Trophoblast cell (in vitro differentiated cells and primary cell): ENCODE data around the gene CTU2.

Source experiments
- DNase-seq, 2 donors: peaks; one replicate each; pipeline ENCODE4 v3.0.0-alpha.2; 2016
- H2AFZ ChIP-seq: 2 replicates; pipeline ENCODE4 v1.6.1; 2013; ENCODE audit warnings: low read length, moderate library complexity, mild to moderate bottlenecking; ENCODE audit not compliant: insufficient read depth, poor library complexity
- H2AK5ac ChIP-seq: 2 replicates; pipeline ENCODE4 v1.6.1; 2013; ENCODE audit warnings: mild to moderate bottlenecking, low read length
- H2BK120ac ChIP-seq: 2 replicates; pipeline ENCODE4 v1.6.1; 2013; ENCODE audit warnings: low read length, mild to moderate bottlenecking, moderate library complexity; ENCODE audit not compliant: insufficient read depth, poor library complexity
- H2BK12ac ChIP-seq: 2 replicates; pipeline ENCODE4 v1.6.1; 2013; ENCODE audit warnings: mild to moderate bottlenecking, low read length, moderate library complexity
- H2BK5ac ChIP-seq: 2 replicates; pipeline ENCODE4 v1.6.1; 2013; ENCODE audit warnings: low read length, low read depth, moderate library complexity, mild to moderate bottlenecking; ENCODE audit not compliant: poor library complexity
- H3K14ac ChIP-seq: 2 replicates; pipeline ENCODE4 v1.6.1; 2013; ENCODE audit warnings: mild to moderate bottlenecking, low read length
- H3K18ac ChIP-seq: 2 replicates; pipeline ENCODE4 v1.6.1; 2013; ENCODE audit warnings: mild to moderate bottlenecking, low read length
- H3K23ac ChIP-seq: 2 replicates; pipeline ENCODE4 v1.6.1; 2013; ENCODE audit warnings: low read length
- H3K27ac ChIP-seq: 2 replicates; pipeline ENCODE4 v1.5.1; 2013; ENCODE audit warnings: low read depth, mild to moderate bottlenecking, inconsistent platforms, low read length, moderate library complexity
- H3K27me3 ChIP-seq: 2 replicates; pipeline ENCODE4 v1.6.1; 2013; ENCODE audit warnings: inconsistent platforms, mild to moderate bottlenecking, low read length, moderate library complexity; ENCODE audit not compliant: insufficient read depth
- H3K36me3 ChIP-seq, 2 experiments: 1 replicate in 1 of 2; 2 replicates in 1 of 2; pipeline ENCODE4 v1.6.1; 2013; ENCODE audit warnings: low read length in 2 of 2, mild to moderate bottlenecking in 2 of 2, moderate library complexity in 1 of 2; ENCODE audit not compliant: insufficient read depth in 2 of 2, control insufficient read depth in 1 of 2
- H3K4ac ChIP-seq: 2 replicates; pipeline ENCODE4 v1.6.1; 2013; ENCODE audit warnings: low read depth, mild to moderate bottlenecking, low read length, moderate library complexity
- H3K4me1 ChIP-seq, 2 experiments: 1 replicate in 1 of 2; 2 replicates in 1 of 2; pipeline ENCODE4 v1.6.1; 2013; ENCODE audit warnings: low read length in 2 of 2, mild to moderate bottlenecking in 2 of 2, moderate library complexity in 1 of 2; ENCODE audit not compliant: insufficient read depth in 2 of 2, control insufficient read depth in 1 of 2
- H3K4me2 ChIP-seq: 2 replicates; pipeline ENCODE4 v1.6.1; 2013; ENCODE audit warnings: inconsistent platforms, mild to moderate bottlenecking, low read length, moderate library complexity
- H3K4me3 ChIP-seq: 2 replicates; pipeline ENCODE4 v1.5.1; 2013; ENCODE audit warnings: mild to moderate bottlenecking, low read depth, low read length, inconsistent platforms
- H3K79me1 ChIP-seq: one replicate; pipeline ENCODE4 v1.6.1; 2013; ENCODE audit warnings: low read length
- H3K79me2 ChIP-seq: 2 replicates; pipeline ENCODE4 v1.6.1; 2013; ENCODE audit warnings: low read length, mild to moderate bottlenecking; ENCODE audit not compliant: control insufficient read depth, insufficient read depth, poor library complexity
- H3K9ac ChIP-seq: 2 replicates; pipeline ENCODE4 v1.6.1; 2013; ENCODE audit warnings: mild to moderate bottlenecking, low read length
- H3K9me3 ChIP-seq: 2 replicates; pipeline ENCODE4 v1.6.1; 2013; ENCODE audit warnings: low read depth, mild to moderate bottlenecking, control low read depth, inconsistent platforms, low read length; ENCODE audit not compliant: insufficient read depth
- H4K12ac ChIP-seq: 2 replicates; pipeline ENCODE4 v1.6.1; 2013; ENCODE audit warnings: low read depth, mild to moderate bottlenecking, low read length, moderate library complexity
- H4K8ac ChIP-seq: 2 replicates; pipeline ENCODE4 v1.6.1; 2013; ENCODE audit warnings: low read depth, mild to moderate bottlenecking, low read length, moderate library complexity
- H4K91ac ChIP-seq: one replicate; pipeline ENCODE4 v1.6.1; 2013; ENCODE audit warnings: low read depth, mild to moderate bottlenecking, low read length, moderate library complexity
- WGBS: extraction: QIAGEN DNeasy Blood & Tissue Kit; methylation state at CpG from one replicate; pipeline ENCODE4 v1.1.7; 2013; ENCODE audit warnings: missing lambda C conversion rate; ENCODE audit not compliant: insufficient read length, insufficient coverage; ENCODE audit errors: extremely low coverage; 5-methylcytosine and 5-hydroxymethylcytosine counted together

Gene CTU2

DNA sequence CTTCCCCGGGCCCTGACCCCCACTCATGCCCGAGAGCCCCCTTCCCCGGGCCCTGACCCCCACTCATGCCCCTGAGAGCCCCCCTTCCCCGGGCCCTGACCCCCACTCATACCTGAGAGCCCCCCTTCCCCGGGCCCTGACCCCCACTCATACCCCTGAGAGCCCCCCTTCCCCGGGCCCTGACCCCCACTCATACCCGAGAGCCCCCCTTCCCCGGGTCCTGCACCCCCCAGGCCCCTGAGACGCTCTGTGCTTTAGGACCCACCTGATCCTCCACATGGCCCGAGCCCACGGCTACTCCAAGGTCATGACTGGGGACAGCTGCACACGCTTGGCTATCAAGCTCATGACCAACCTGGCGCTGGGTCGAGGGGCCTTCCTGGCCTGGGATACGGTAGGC is 6.8 kb downstream of the CTU2 start:
- no peak overlapping the region for H3K4me2 ChIP-seq
- H2BK12ac ChIP-seq, result no peak overlapping the region
- H4K91ac ChIP-seq, result no peak overlapping the region
- no peak overlapping the region for H3K9ac ChIP-seq
- no CpG with 5 or more reads among the region's 15 CpGs for WGBS
- H3K4ac ChIP-seq, result no peak overlapping the region
- no peak overlapping the region for H2AFZ ChIP-seq
- no peaks in the 10 kb centered on the region for H3K79me2 ChIP-seq
- no peak overlapping the region for H3K4me3 ChIP-seq
- no peaks in the 10 kb centered on the region for H3K79me1 ChIP-seq
- no peak overlapping the region for H3K18ac ChIP-seq
- no peak overlapping the region for H2AK5ac ChIP-seq
- no peak overlapping the region for H3K23ac ChIP-seq
- H3K36me3 ChIP-seq, result peaks cover 58 to 63% of the 10 kb centered on the region in 2 experiments
- H3K27ac ChIP-seq, result no peak overlapping the region
- H2BK120ac ChIP-seq, result no peak overlapping the region
- H4K8ac ChIP-seq, result no peak overlapping the region
- no peak overlapping the region for H4K12ac ChIP-seq
- H3K14ac ChIP-seq, result no peak overlapping the region
- H3K27me3 ChIP-seq, result no peaks in the 10 kb centered on the region
- DNase-seq, result no peak
- H3K4me1 ChIP-seq, result no peaks in the 10 kb centered on the region
- H3K9me3 ChIP-seq, result peaks cover 5% of the 10 kb centered on the region
- H2BK5ac ChIP-seq, result no peak overlapping the region

DNA sequence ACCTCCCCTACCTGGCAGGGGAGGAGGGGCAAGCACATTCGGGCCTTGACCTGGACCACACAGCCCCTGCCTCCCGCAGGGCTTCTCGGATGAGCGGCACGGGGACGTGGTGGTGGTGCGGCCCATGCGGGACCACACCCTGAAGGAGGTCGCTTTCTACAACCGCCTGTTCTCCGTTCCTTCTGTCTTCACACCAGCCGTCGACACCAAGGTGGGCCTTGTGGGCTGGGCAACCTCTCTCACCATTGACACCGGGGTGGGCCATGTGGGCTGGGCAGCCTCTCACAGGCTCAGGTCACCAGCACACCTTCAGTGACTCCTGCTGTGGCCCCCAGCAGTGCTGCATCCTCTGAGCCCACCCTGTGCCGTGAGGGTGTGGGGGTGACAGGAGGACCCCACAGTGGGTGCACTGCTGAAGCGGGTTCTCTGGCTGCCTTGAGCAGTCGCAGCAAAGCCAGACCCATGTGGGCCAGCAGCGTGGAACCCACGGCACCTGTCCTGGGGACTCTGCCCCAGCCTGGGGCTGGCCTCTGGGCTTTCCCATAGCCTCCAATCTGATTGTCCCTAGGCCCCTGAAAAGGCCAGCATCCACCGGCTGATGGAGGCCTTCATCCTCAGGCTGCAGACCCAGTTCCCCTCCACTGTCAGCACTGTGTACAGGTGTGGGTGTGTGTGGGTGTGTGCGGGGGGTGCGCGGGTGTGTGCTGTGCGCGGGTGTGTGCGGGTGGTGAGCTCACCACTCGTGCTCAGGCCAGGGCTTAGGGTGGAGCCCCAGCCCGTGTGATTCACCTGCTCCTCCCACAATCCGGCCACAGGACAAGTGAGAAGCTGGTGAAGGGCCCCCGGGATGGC is 7.5 kb downstream of the CTU2 start:
- WGBS, result no CpG with 5 or more reads among the region's 30 CpGs
- no peak overlapping the region for H4K8ac ChIP-seq
- H3K4me1 ChIP-seq, result no peaks in the 10 kb centered on the region
- H4K91ac ChIP-seq, result no peak overlapping the region
- H3K9me3 ChIP-seq, result peaks cover 8% of the 10 kb centered on the region
- no peaks in the 10 kb centered on the region for H3K79me2 ChIP-seq
- no peak overlapping the region for H4K12ac ChIP-seq
- no peak overlapping the region for H3K4me3 ChIP-seq
- no peak overlapping the region for H2BK120ac ChIP-seq
- no peak overlapping the region for H2AFZ ChIP-seq
- H3K27ac ChIP-seq, result no peak overlapping the region
- no peak overlapping the region for H3K4ac ChIP-seq
- no peak overlapping the region for H3K9ac ChIP-seq
- no peak overlapping the region for H3K18ac ChIP-seq
- H3K4me2 ChIP-seq, result no peak overlapping the region
- H3K23ac ChIP-seq, result no peak overlapping the region
- no peaks in the 10 kb centered on the region for H3K27me3 ChIP-seq
- H2BK12ac ChIP-seq, result no peak overlapping the region
- no peak overlapping the region for H2BK5ac ChIP-seq
- no peak overlapping the region for H3K14ac ChIP-seq
- no peak overlapping the region for H2AK5ac ChIP-seq
- H3K36me3 ChIP-seq, result peaks cover 65 to 67% of the 10 kb centered on the region in 2 experiments
- DNase-seq, result peak in 1 of 2 donors; percentile 23
- no peaks in the 10 kb centered on the region for H3K79me1 ChIP-seq

DNA sequence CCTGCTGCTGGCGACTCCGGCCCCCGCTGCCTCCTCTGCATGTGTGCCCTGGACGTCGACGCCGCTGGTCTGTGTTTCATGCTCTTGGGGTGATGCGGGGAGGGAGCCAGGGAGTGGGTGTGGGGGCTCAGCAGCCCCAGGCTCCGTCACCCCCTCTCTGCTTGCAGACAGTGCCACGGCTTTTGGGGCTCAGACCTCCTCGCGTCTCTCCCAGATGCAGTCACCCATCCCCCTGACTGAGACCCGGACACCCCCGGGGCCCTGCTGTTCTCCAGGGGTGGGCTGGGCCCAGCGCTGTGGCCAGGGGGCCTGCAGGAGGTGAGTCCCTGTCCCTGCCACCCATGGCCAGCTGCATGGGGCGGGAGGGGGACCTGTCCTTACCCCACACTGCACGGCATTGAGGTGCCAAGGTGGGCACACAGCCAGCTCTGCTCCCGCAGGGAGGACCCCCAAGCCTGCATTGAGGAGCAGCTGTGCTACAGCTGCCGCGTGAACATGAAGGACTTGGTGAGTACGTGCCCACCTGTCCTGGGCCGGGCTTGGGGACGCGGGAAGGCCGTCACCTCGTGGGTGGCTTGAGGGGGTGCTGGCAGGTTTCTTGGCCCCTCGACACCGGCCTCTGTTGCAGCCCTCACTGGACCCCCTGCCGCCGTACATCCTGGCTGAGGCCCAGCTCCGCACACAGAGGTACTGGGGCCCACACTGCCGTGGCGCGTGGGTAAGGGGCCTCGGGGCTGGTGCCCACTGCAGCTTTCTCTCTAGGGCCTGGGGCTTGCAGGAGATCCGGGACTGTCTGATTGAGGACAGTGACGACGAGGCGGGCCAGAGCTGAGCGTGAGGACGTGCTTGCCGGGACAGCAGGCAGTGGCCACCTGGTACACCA is 8.4 kb downstream of the CTU2 start:
- no peak overlapping the region for H3K23ac ChIP-seq
- no CpG with 5 or more reads among the region's 42 CpGs for WGBS
- no peak overlapping the region for H3K4me2 ChIP-seq
- H3K4me1 ChIP-seq, result no peaks in the 10 kb centered on the region
- H2BK120ac ChIP-seq, result no peak overlapping the region
- no peak overlapping the region for H4K12ac ChIP-seq
- no peak overlapping the region for H3K4ac ChIP-seq
- H2BK5ac ChIP-seq, result no peak overlapping the region
- H3K9me3 ChIP-seq, result peaks cover 8% of the 10 kb centered on the region
- H4K8ac ChIP-seq, result no peak overlapping the region
- no peaks in the 10 kb centered on the region for H3K79me2 ChIP-seq
- H3K79me1 ChIP-seq, result no peaks in the 10 kb centered on the region
- no peak overlapping the region for H2BK12ac ChIP-seq
- H3K9ac ChIP-seq, result no peak overlapping the region
- H3K4me3 ChIP-seq, result no peak overlapping the region
- H3K14ac ChIP-seq, result no peak overlapping the region
- no peak overlapping the region for H2AK5ac ChIP-seq
- H4K91ac ChIP-seq, result no peak overlapping the region
- H3K27ac ChIP-seq, result no peak overlapping the region
- H2AFZ ChIP-seq, result no peak overlapping the region
- H3K18ac ChIP-seq, result no peak overlapping the region
- no peak for DNase-seq
- H3K27me3 ChIP-seq, result no peaks in the 10 kb centered on the region
- peaks cover 73 to 75% of the 10 kb centered on the region in 2 experiments for H3K36me3 ChIP-seq

DNA sequence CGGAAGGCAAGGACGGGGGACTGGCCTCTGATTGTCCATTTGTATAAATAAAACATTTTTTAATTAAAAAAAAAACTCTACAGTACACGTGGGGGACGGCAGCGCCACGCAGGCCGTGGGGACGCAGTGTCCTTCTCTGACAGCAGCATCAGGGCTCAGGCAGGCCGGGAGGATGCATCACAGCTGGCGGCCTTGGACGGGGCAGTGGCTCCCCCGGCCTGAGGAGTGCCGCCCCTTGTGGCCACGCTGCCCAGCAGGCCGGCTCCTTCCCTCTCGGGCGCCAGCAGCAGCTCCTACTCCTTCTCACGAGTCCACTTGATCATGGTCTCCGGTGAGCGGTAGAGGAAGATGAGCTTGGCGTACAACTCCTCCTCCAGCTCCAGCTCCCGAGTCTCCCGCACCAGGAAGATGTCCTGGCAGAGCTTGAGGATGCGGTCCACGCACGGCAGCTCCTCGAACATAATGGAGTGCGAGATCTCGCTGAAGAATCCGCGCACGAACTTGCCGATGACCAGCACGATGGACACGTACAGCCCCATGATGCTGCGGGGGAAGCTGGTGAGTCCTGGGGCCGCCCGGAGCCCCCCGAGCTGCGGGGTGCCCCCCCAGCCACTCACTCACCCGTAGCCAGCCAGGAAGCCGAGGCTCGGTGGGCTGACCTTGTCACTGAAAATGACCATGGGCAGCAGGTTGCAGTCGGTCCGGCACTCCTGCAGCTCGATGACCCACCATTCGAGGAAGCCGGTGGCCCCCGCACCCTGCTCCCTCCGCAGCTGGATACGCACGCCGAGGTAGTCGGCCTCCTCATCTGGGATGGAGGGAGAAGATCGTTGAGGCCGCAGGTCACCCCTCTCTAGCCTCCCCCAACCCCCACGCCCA is 9.2 kb downstream of the CTU2 start:
- H3K14ac ChIP-seq, result no peak overlapping the region

More for the DNA sequence above, 9.2 kb downstream of the CTU2 start:
- Histone ChIP-seq H2BK12ac (no peak overlapping the region), H4K91ac (no peak overlapping the region), H3K27ac (no peak overlapping the region), H3K4me2 (no peak overlapping the region), H4K8ac (no peak overlapping the region), H3K9me3 (peaks cover 8% of the 10 kb centered on the region), H3K23ac (no peak overlapping the region), H3K9ac (no peak overlapping the region), H3K36me3 (peaks cover 73 to 77% of the 10 kb centered on the region in 2 experiments), H2AK5ac (no peak overlapping the region), H3K27me3 (no peaks in the 10 kb centered on the region), H3K79me2 (no peaks in the 10 kb centered on the region), H2BK120ac (no peak overlapping the region), H4K12ac (no peak overlapping the region), H2AFZ (no peak overlapping the region), H3K4me3 (no peak overlapping the region), H3K79me1 (no peaks in the 10 kb centered on the region), H3K4ac (no peak overlapping the region), H3K18ac (no peak overlapping the region), H3K4me1 (no peaks in the 10 kb centered on the region), H2BK5ac (no peak overlapping the region)
- no peak for DNase-seq
- no CpG with 5 or more reads among the region's 57 CpGs for WGBS
